ENCODE measurements around the gene RALGAPA2. TPM values are rescaled to one million over a fixed set of nuclear protein-coding genes. Genes with fewer than 3 reads are reported as not detected.

The RALGAPA2 gene
- total RNA-seq, 1 experiment from 2014 or later, result 9.8 TPM

- DNase-seq (ENCODE audit: unreplicated experiment), result no peak
- intact Hi-C loops (cut with micrococcal nuclease), result no loop called here
- Mint-ChIP-seq H3K4me3 (ENCODE audit: unreplicated experiment) (no peak overlapping the region), H3K27me3 (ENCODE audit: insufficient read depth, unreplicated experiment) (no peaks in the 10 kb centered on the region), H3K9me3 (ENCODE audit: unreplicated experiment) (no peaks in the 10 kb centered on the region), H3K4me1 (ENCODE audit: insufficient read depth, unreplicated experiment) (no peaks in the 10 kb centered on the region), H3K36me3 (ENCODE audit: insufficient read depth, unreplicated experiment) (no peaks in the 10 kb centered on the region), H3K27ac (ENCODE audit: low read depth, unreplicated experiment) (no peak overlapping the region)
- TF ChIP-seq CTCF (IDR thresholded peaks at IDR 0.05; ENCODE audit: unreplicated experiment), result no peak
- ChIA-PET POLR2A (interaction anchor here (1.4 kb wide), 2 partner anchors 9 to 14 kb away, joined by 3 to 4 read pairs; no protein-coding TSS in a partner anchor), CTCF (interaction anchor here (0.9 to 1.4 kb wide), 3 partner anchors 16 to 327 kb away, joined by 3 to 4 read pairs (median 4); no protein-coding TSS in a partner anchor)
- no TSS peak for BruUV-seq (replicated peaks)
These were observed 301.0 kb downstream of the RALGAPA2 start for GRCh38 chr20:20411402-20411801.

- no TSS peak for BruUV-seq (replicated peaks)
- H3K27me3 Mint-ChIP-seq (ENCODE audit: insufficient read depth, unreplicated experiment), result no peaks in the 10 kb centered on the region
- no peak overlapping the region for H3K4me3 Mint-ChIP-seq (ENCODE audit: unreplicated experiment)
- CTCF ChIA-PET, result interaction anchor here (0.6 to 1.3 kb wide), 2 partner anchors 183 to 190 kb away, joined by 3 to 4 read pairs; no protein-coding TSS in a partner anchor
- no peaks in the 10 kb centered on the region for H3K9me3 Mint-ChIP-seq (ENCODE audit: unreplicated experiment)
- no peak overlapping the region for H3K27ac Mint-ChIP-seq (ENCODE audit: low read depth, unreplicated experiment)
- intact Hi-C loops (cut with micrococcal nuclease), result no loop called here
- no peaks in the 10 kb centered on the region for H3K4me1 Mint-ChIP-seq (ENCODE audit: insufficient read depth, unreplicated experiment)
- H3K36me3 Mint-ChIP-seq (ENCODE audit: insufficient read depth, unreplicated experiment), result no peaks in the 10 kb centered on the region
- POLR2A ChIA-PET, result interaction anchor here (0.7 to 1.4 kb wide), 3 partner anchors 9 to 1090 kb away, joined by 3 to 4 read pairs (median 3); no protein-coding TSS in a partner anchor
- no peak for TF ChIP-seq CTCF (IDR thresholded peaks at IDR 0.05; ENCODE audit: unreplicated experiment)
- DNase-seq (ENCODE audit: unreplicated experiment), result no peak
These were observed 301.8 kb downstream of the RALGAPA2 start for GRCh38 chr20:20410678-20411077.

GRCh38 chr20:20409331-20409730, 303.1 kb downstream of the RALGAPA2 start:
- no peak overlapping the region for H3K4me3 Mint-ChIP-seq (ENCODE audit: unreplicated experiment)
- no TSS peak for BruUV-seq (replicated peaks)
- ChIA-PET POLR2A (no interaction called here), CTCF (interaction anchor here (0.6 to 1.2 kb wide), 4 partner anchors 8 to 185 kb away, joined by 3 to 4 read pairs (median 4); no protein-coding TSS in a partner anchor)
- H3K9me3 Mint-ChIP-seq (ENCODE audit: unreplicated experiment), result no peaks in the 10 kb centered on the region
- intact Hi-C loops (cut with micrococcal nuclease), result loop anchor here (2.0 to 5.0 kb wide), 2 partner anchors 47 to 325 kb away; no protein-coding TSS in a partner anchor
- H3K36me3 Mint-ChIP-seq (ENCODE audit: insufficient read depth, unreplicated experiment), result no peaks in the 10 kb centered on the region
- no peak for TF ChIP-seq CTCF (IDR thresholded peaks at IDR 0.05; ENCODE audit: unreplicated experiment)
- no peak overlapping the region for H3K27ac Mint-ChIP-seq (ENCODE audit: low read depth, unreplicated experiment)
- H3K4me1 Mint-ChIP-seq (ENCODE audit: insufficient read depth, unreplicated experiment), result no peaks in the 10 kb centered on the region
- H3K27me3 Mint-ChIP-seq (ENCODE audit: insufficient read depth, unreplicated experiment), result no peaks in the 10 kb centered on the region
- no peak for DNase-seq (ENCODE audit: unreplicated experiment)

- POLR2A ChIA-PET, result no interaction called here
- Mint-ChIP-seq H3K4me1 (ENCODE audit: insufficient read depth, unreplicated experiment) (no peaks in the 10 kb centered on the region), H3K27ac (ENCODE audit: low read depth, unreplicated experiment) (no peak overlapping the region), H3K4me3 (ENCODE audit: unreplicated experiment) (no peak overlapping the region), H3K27me3 (ENCODE audit: insufficient read depth, unreplicated experiment) (no peaks in the 10 kb centered on the region), H3K9me3 (ENCODE audit: unreplicated experiment) (no peaks in the 10 kb centered on the region), H3K36me3 (ENCODE audit: insufficient read depth, unreplicated experiment) (no peaks in the 10 kb centered on the region)
- CTCF ChIA-PET, result interaction anchor here (0.7 to 2.2 kb wide), 8 partner anchors 8 to 186 kb away, joined by 3 to 5 read pairs (median 4); no protein-coding TSS in a partner anchor
- no peak for TF ChIP-seq CTCF (IDR thresholded peaks at IDR 0.05; ENCODE audit: unreplicated experiment)
- no TSS peak for BruUV-seq (replicated peaks)
- intact Hi-C loops (cut with micrococcal nuclease), result loop anchor here (2.0 to 5.0 kb wide), 2 partner anchors 46 to 323 kb away; no protein-coding TSS in a partner anchor
- DNase-seq (ENCODE audit: unreplicated experiment), result peak; percentile 2
These were observed 304.3 kb downstream of the RALGAPA2 start for GRCh38 chr20:20407891-20408805.

Data from MCF 10A (cell line).